Right lobe of liver (tissue), 6 donors: ENCODE data around the gene MRPL20. TPM values are rescaled to one million over a fixed set of nuclear protein-coding genes. Genes with fewer than 3 reads are reported as not detected.

Experiments used
- ATAC-seq, 4 donors: fragments of 200-7000 bp; cut with Tn5 transposase; one replicate each; pipeline ENCODE4 v1.9.1; 2020; ENCODE audit warnings: mild to moderate bottlenecking in 4 of 4, moderate library complexity in 4 of 4
- DNase-seq, 3 donors: peaks; one replicate each; pipeline ENCODE4 v3.0.0-alpha.2; 2020
- H3K27ac ChIP-seq, 3 donors: fragments of 200-600 bp; one replicate each; pipeline ENCODE4 v1.8.0; 2022
- H3K27me3 ChIP-seq, 2 donors: fragments of 200-600 bp; one replicate each; pipeline ENCODE4 v1.8.0; 2022
- H3K36me3 ChIP-seq, 4 donors: fragments of 200-600 bp; sonication (generic) in 1 of 4; one replicate each; pipeline versions ENCODE4 v1.5.1 to v1.8.0; 2017 to 2022; ENCODE audit warnings: control low read depth in 1 of 4
- H3K4me1 ChIP-seq, 4 donors: fragments of 200-600 bp; sonication (generic) in 1 of 4; one replicate each; pipeline versions ENCODE4 v1.5.1 to v1.8.0; 2017 to 2022; ENCODE audit warnings: control low read depth in 1 of 4
- H3K4me3 ChIP-seq, 3 donors: fragments of 200-600 bp; one replicate each; pipeline ENCODE4 v1.8.0; 2022
- H3K9me3 ChIP-seq, 4 donors: fragments of 200-600 bp; sonication (generic) in 1 of 4; one replicate each; pipeline versions ENCODE4 v1.5.1 to v1.8.0; 2017 to 2022; ENCODE audit warnings: control low read depth in 1 of 4
- POLR2A ChIP-seq: fragments of 450-650 bp; IDR thresholded peaks from one replicate; pipeline ENCODE4 v1.6.1; 2017; ENCODE audit warnings: antibody characterized with exemption, mild to moderate bottlenecking
- WGBS: methylation state at CpG from one replicate; pipeline ENCODE4 v1.1.6; 2018; ENCODE audit warnings: low coverage, low lambda C conversion rate; ENCODE audit not compliant: insufficient coverage; ENCODE audit errors: missing lambda C conversion rate; 5-methylcytosine and 5-hydroxymethylcytosine counted together
- intact Hi-C, 2 donors: fragments of 100-400 bp; cut with DNase I; formaldehyde crosslinking; loops; one replicate each; pipeline versions ENCODE4 v1.11.2 to v1.14.1; 2022
- total RNA-seq, 6 experiments: library from RNA; depleted of rRNA in 2 of 6; stranded (reverse); fragments of >200 nt in 2 of 6; fragmentation: NEBNext Ultra II Directional in 3 of 6; extraction: Animal tissue kit (Norgen Biotek cat#: 25700) in 3 of 6; gene quantifications; one replicate each; pipeline versions ENCODE4 v1.1.0 to v1.2.4, GENCODE V29; 2016 to 2023
- TF ChIP-seq, protein P1 (sequence below), 4 donors: fragments of 200-600 bp in 3 of 4; fragments of 450-650 bp in 1 of 4; IDR thresholded peaks; one replicate each; pipeline versions ENCODE4 v1.5.1 to v1.8.0; 2016 to 2022; ENCODE audit warnings: antibody characterized with exemption in 4 of 4, mild to moderate bottlenecking in 2 of 4
- donor health status: DM: no; HTN: yes; CAD: no.
- donor health status: DM: no; HTN: no; CAD: no.
- donor health status: DM: no; HTN: no; CAD: no.
- donor health status: DM: no; HTN: yes; CAD: no.
- donor health status: DM: no; HTN: yes; CAD: no.

MRPL20 gene
- total RNA-seq, 6 experiments from 2014 or later: 44.1 to 91.2 (median 56.5) TPM

DNA sequence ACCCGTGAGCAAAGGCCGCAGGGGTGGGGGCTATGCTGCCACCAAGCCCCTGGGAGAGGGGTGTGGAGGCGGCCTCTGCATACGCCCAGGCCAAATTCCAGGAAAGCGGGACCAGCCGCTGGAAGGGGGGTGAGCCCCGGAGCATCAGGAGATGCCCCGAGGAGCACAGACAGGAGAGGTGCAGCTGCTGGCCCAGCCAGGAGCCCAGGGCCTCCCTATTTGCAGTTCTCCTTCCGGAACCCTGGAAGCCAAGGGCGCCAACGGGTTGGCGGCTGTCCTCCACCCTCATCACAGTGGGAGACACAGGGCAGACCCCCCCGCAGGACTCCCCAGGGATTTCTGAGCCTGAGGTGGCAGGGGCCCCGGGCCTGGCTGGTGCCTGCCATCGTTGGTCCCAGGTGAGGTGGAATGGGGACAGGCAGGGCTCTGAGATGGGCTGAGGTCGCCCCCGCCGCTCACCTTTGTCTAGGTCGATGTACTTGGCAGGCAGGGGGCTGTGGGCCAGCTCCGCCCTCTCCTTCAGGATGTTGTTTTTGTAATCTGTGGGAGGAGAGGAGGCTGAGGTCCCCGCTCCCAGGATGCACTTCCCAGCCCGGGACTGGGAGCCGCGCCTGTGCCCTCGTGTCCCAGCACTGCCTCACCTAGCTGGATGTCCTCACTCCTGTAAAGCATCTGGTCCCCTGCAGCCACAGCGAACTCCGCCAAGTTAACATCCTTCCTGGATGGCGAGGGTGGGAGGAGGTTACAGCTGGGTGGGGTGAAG lies 53.5 kb downstream of the MRPL20 start:
- WGBS: 18% methylated on average over 9 of the region's 28 CpGs
- Histone ChIP-seq H3K4me3 (no peak overlapping the region), H3K36me3 (no peaks in the 10 kb centered on the region), H3K27me3 (peaks cover 0 to 5% of the 10 kb centered on the region in 2 donors), H3K9me3 (no peaks in the 10 kb centered on the region), H3K4me1 (no peaks in the 10 kb centered on the region), H3K27ac (no peak overlapping the region)
- intact Hi-C loops: no loop called here
- TF ChIP-seq, protein P1, sequence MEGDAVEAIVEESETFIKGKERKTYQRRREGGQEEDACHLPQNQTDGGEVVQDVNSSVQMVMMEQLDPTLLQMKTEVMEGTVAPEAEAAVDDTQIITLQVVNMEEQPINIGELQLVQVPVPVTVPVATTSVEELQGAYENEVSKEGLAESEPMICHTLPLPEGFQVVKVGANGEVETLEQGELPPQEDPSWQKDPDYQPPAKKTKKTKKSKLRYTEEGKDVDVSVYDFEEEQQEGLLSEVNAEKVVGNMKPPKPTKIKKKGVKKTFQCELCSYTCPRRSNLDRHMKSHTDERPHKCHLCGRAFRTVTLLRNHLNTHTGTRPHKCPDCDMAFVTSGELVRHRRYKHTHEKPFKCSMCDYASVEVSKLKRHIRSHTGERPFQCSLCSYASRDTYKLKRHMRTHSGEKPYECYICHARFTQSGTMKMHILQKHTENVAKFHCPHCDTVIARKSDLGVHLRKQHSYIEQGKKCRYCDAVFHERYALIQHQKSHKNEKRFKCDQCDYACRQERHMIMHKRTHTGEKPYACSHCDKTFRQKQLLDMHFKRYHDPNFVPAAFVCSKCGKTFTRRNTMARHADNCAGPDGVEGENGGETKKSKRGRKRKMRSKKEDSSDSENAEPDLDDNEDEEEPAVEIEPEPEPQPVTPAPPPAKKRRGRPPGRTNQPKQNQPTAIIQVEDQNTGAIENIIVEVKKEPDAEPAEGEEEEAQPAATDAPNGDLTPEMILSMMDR (IDR thresholded peaks at IDR 0.05): no peak
- TF ChIP-seq POLR2A: no peak
- DNase-seq (no peak), ATAC-seq (no peak)

DNA sequence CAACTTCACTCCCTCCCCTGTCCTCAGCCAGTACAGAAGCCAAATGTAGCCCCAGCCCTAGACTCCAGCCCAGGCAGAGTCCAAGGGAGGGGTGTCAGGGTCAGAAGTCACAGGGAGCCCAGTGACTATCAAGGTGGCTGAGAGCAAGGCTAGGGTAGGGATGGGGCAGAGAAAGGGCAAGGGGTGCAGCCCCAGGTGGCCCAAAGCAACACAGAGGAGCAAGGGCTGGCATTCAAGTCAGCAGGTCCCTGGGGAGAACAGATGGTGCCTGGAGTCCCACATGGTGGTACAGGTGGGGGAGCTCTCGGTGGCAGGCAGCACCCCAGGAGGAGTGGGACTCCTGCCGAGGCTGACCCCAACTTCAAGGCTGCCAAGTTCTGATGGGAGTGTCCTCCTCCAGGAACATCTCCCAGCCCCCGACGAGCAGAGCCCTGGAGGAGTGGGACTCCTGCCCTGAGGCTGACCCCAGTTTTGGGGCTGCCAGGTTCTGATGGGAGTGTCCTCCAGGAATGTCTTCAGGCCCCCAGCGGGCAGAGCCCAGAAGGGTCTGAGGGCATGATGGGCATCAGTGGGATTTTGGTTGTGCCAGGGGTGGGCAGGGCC lies 54.2 kb downstream of the MRPL20 start:
- no peak for DNase-seq
- H3K4me1 ChIP-seq: peaks cover 0 to 2% (median 0%) of the 10 kb centered on the region in 4 donors
- H3K27me3 ChIP-seq: peaks cover 0 to 5% of the 10 kb centered on the region in 2 donors

More for the DNA sequence above, 54.2 kb downstream of the MRPL20 start:
- WGBS: 0% methylated on average over 1 of the region's 5 CpGs
- Histone ChIP-seq H3K4me3 (no peak overlapping the region), H3K9me3 (no peaks in the 10 kb centered on the region), H3K36me3 (no peaks in the 10 kb centered on the region), H3K27ac (no peak overlapping the region)
- intact Hi-C loops: no loop called here
- TF ChIP-seq POLR2A: no peak
- TF ChIP-seq, protein P1 (IDR thresholded peaks at IDR 0.05): no peak
- no peak for ATAC-seq

Other genes with a start within 250 kb of the MRPL20 start
- gene TTLL10, start 233.4 kb downstream of the MRPL20 start, total RNA-seq: not detected
- gene TNFRSF18, start 200.7 kb downstream of the MRPL20 start, total RNA-seq: under 1 TPM in 2 of 6 experiments, not detected in 4; 0.24 to 0.27 TPM
- under 1 TPM in 4 of 6 experiments, not detected in 2; 0.20 to 0.99 (median 0.28) TPM for gene TNFRSF4, start 193.1 kb downstream of the MRPL20 start, total RNA-seq
- gene SDF4, start 175.3 kb downstream of the MRPL20 start, total RNA-seq: 100 to 1,000 TPM; 112 to 148 (median 142) TPM
- 10 to 100 TPM in 2 of 6 experiments, 1 to 10 TPM in 4; 6.3 to 14.3 (median 7.8) TPM for gene B3GALT6, start 175.1 kb downstream of the MRPL20 start, total RNA-seq
- gene C1QTNF12, start 160.6 kb downstream of the MRPL20 start, total RNA-seq: 1 to 10 TPM in 4 of 6 experiments, under 1 TPM in 1, not detected in 1; 0.40 to 4.0 (median 1.1) TPM
- 10 to 100 TPM; 25.5 to 30.6 (median 26.9) TPM for gene UBE2J2, start 133.4 kb downstream of the MRPL20 start, total RNA-seq
- 1 to 10 TPM; 1.7 to 6.2 (median 3.4) TPM for gene SCNN1D, start 126.9 kb downstream of the MRPL20 start, total RNA-seq
- 10 to 100 TPM; 20.1 to 28.0 (median 22.0) TPM for gene ACAP3, start 99.4 kb downstream of the MRPL20 start, total RNA-seq
- 10 to 100 TPM in 2 of 6 experiments, 1 to 10 TPM in 4; 5.6 to 21.6 (median 8.4) TPM for gene PUSL1, start 98.7 kb downstream of the MRPL20 start, total RNA-seq
- gene INTS11, start 82.6 kb downstream of the MRPL20 start, total RNA-seq: 10 to 100 TPM; 35.1 to 52.4 (median 43.5) TPM
- gene CPTP, start 82.5 kb downstream of the MRPL20 start, total RNA-seq: 10 to 100 TPM; 26.9 to 57.7 (median 33.1) TPM
- 1 to 10 TPM in 2 of 6 experiments, under 1 TPM in 4; 0.10 to 2.7 (median 0.33) TPM for gene TAS1R3, start 76.0 kb downstream of the MRPL20 start, total RNA-seq
- 10 to 100 TPM; 32.7 to 54.6 (median 41.2) TPM for gene DVL1, start 57.9 kb downstream of the MRPL20 start, total RNA-seq
- gene MXRA8, start 48.7 kb downstream of the MRPL20 start, total RNA-seq: 10 to 100 TPM in 2 of 6 experiments, 1 to 10 TPM in 4; 2.2 to 11.9 (median 3.3) TPM
- gene AURKAIP1, start 32.1 kb downstream of the MRPL20 start, total RNA-seq: 100 to 1,000 TPM in 3 of 6 experiments, 10 to 100 TPM in 3; 70.0 to 140 (median 104) TPM
- gene CCNL2, start 8.0 kb downstream of the MRPL20 start, total RNA-seq: 100 to 1,000 TPM in 4 of 6 experiments, 10 to 100 TPM in 2; 80.8 to 127 (median 101) TPM
- under 1 TPM; 0.19 to 0.89 (median 0.35) TPM for gene ANKRD65, start 14.0 kb upstream of the MRPL20 start, total RNA-seq
- gene VWA1, start 28.4 kb upstream of the MRPL20 start, total RNA-seq: 100 to 1,000 TPM in 1 of 6 experiments, 10 to 100 TPM in 5; 39.5 to 195 (median 78.7) TPM
- gene ATAD3C, start 42.4 kb upstream of the MRPL20 start, total RNA-seq: 1 to 10 TPM in 4 of 6 experiments, under 1 TPM in 2; 0.74 to 3.1 (median 1.9) TPM
- 10 to 100 TPM in 3 of 6 experiments, 1 to 10 TPM in 3; 8.9 to 15.0 (median 10.2) TPM for gene ATAD3B, start 64.5 kb upstream of the MRPL20 start, total RNA-seq
- gene ATAD3A, start 104.9 kb upstream of the MRPL20 start, total RNA-seq: 10 to 100 TPM; 10.8 to 31.7 (median 13.1) TPM
- gene TMEM240, start 133.3 kb upstream of the MRPL20 start, total RNA-seq: under 1 TPM in 1 of 6 experiments, not detected in 5; 0.40 TPM
- 10 to 100 TPM; 46.6 to 72.6 (median 63.8) TPM for gene SSU72, start 167.6 kb upstream of the MRPL20 start, total RNA-seq
- 1 to 10 TPM in 1 of 6 experiments, under 1 TPM in 5; 0.09 to 1.6 (median 0.46) TPM for gene FNDC10, start 192.8 kb upstream of the MRPL20 start, total RNA-seq
- 10 to 100 TPM; 20.7 to 38.5 (median 33.9) TPM for gene MIB2, start 208.2 kb upstream of the MRPL20 start, total RNA-seq
- 1 to 10 TPM in 5 of 6 experiments, under 1 TPM in 1; 0.75 to 4.0 (median 2.3) TPM for gene MMP23B, start 224.9 kb upstream of the MRPL20 start, total RNA-seq